Mucosa of descending colon (tissue), 3 donors: ENCODE measurements around the gene WDR18. TPM values are rescaled to one million over a fixed set of nuclear protein-coding genes. Genes with fewer than 3 reads are reported as not detected.

Experiments
- ATAC-seq: fragments of 200-7000 bp; cut with Tn5 transposase; one replicate; pipeline ENCODE4 v1.9.1; 2020; ENCODE audit warnings: mild to moderate bottlenecking, moderate library complexity
- DNase-seq, 3 donors: peaks; one replicate each; pipeline ENCODE4 v3.0.0-alpha.2; 2020
- H3K36me3 ChIP-seq: fragments of 200-600 bp; one replicate; pipeline ENCODE4 v1.8.0; 2021; ENCODE audit warnings: low read depth, mild to moderate bottlenecking
- H3K4me1 ChIP-seq: fragments of 200-600 bp; one replicate; pipeline ENCODE4 v1.8.0; 2021; ENCODE audit warnings: low read depth, mild to moderate bottlenecking
- H3K4me3 ChIP-seq: fragments of 200-600 bp; one replicate; pipeline ENCODE4 v1.8.0; 2021; ENCODE audit warnings: mild to moderate bottlenecking
- H3K9me3 ChIP-seq: fragments of 200-600 bp; one replicate; pipeline ENCODE4 v1.8.0; 2021; ENCODE audit warnings: mild to moderate bottlenecking
- CTCF ChIP-seq: fragments of 200-600 bp; IDR thresholded peaks from one replicate; pipeline ENCODE4 v1.8.0; 2022; ENCODE audit warnings: antibody characterized with exemption, mild to moderate bottlenecking
- intact Hi-C, 2 donors: fragments of 100-400 bp; cut with DNase I in 1 of 2; cut with micrococcal nuclease in 1 of 2; formaldehyde crosslinking; loops; one replicate each; pipeline versions ENCODE4 v1.11.0 to v1.11.1; 2022; cut with DNase I, micrococcal nuclease
- total RNA-seq, 3 donors: library from RNA; stranded (reverse); fragmentation: NEBNext Ultra II Directional in 2 of 3; extraction: Animal tissue kit (Norgen Biotek cat#: 25700) in 2 of 3; gene quantifications; one replicate each; pipeline versions ENCODE4 v1.2.1 to v1.2.4, GENCODE V29; 2021 to 2023
- donor health status: DM: no; HTN: no; CAD: no; lungs with moderate emphysema.
- donor health status: DM: no; HTN: no; CAD: no.
- donor health status: DM: no; HTN: yes; CAD: no.

WDR18 gene
- total RNA-seq, 3 donors from 2014 or later, result 23.8 to 42.0 (median 33.0) TPM

- ATAC-seq, result no peak
- intact Hi-C loops, result loop anchor here in 1 of 2 donors (10.0 kb wide), 1 partner anchor 133 kb away; the partner anchor contains the start of genes CFD and ELANE
- H3K4me3 ChIP-seq, result no peak overlapping the region
These were observed 3.9 kb downstream of the WDR18 start for GRCh38 chr19:988081-988480.

GRCh38 chr19:988510-988909 lies 4.4 kb downstream of the WDR18 start:
- H3K36me3 ChIP-seq, result no peaks in the 10 kb centered on the region
- intact Hi-C loops, result loop anchor here in 1 of 2 donors (10.0 kb wide), 1 partner anchor 134 kb away; the partner anchor contains the start of genes CFD and ELANE

More at GRCh38 chr19:988081-988480, 3.9 kb downstream of the WDR18 start:
- Histone ChIP-seq H3K4me1 (peaks cover 15% of the 10 kb centered on the region), H3K9me3 (no peaks in the 10 kb centered on the region), H3K36me3 (no peaks in the 10 kb centered on the region)
- no peak for TF ChIP-seq CTCF
- DNase-seq, result no peak

GRCh38 chr19:989381-990081 lies 5.4 kb downstream of the WDR18 start:
- intact Hi-C loops, result loop anchor here in 1 of 2 donors (10.0 kb wide), 1 partner anchor 135 kb away; the partner anchor contains the start of genes CFD and ELANE
- peak in 1 of 3 donors; percentile 44 for DNase-seq
- no peaks in the 10 kb centered on the region for H3K36me3 ChIP-seq

More at GRCh38 chr19:988510-988909, 4.4 kb downstream of the WDR18 start:
- H3K4me1 ChIP-seq, result peaks cover 11% of the 10 kb centered on the region
- ATAC-seq, result no peak
- no peaks in the 10 kb centered on the region for H3K9me3 ChIP-seq
- no peak for TF ChIP-seq CTCF
- H3K4me3 ChIP-seq, result no peak overlapping the region
- no peak for DNase-seq

GRCh38 chr19:990119-990571 lies 6.0 kb downstream of the WDR18 start:
- Histone ChIP-seq H3K9me3 (no peaks in the 10 kb centered on the region), H3K4me3 (no peak overlapping the region), H3K36me3 (no peaks in the 10 kb centered on the region), H3K4me1 (peaks cover under 1% of the 10 kb centered on the region)
- DNase-seq (peak in 1 of 3 donors; percentile 52), ATAC-seq (no peak)
- TF ChIP-seq CTCF, result no peak
- intact Hi-C loops, result no loop called here

More at GRCh38 chr19:989381-990081, 5.4 kb downstream of the WDR18 start:
- H3K4me3 ChIP-seq, result no peak overlapping the region
- no peak for TF ChIP-seq CTCF
- no peaks in the 10 kb centered on the region for H3K9me3 ChIP-seq
- H3K4me1 ChIP-seq, result peaks cover 6% of the 10 kb centered on the region
- no peak for ATAC-seq

- intact Hi-C loops, result no loop called here
- no peaks in the 10 kb centered on the region for H3K36me3 ChIP-seq
- peak in 1 of 3 donors; percentile 55 for DNase-seq
- H3K9me3 ChIP-seq, result no peaks in the 10 kb centered on the region
- ATAC-seq, result no peak
- TF ChIP-seq CTCF, result no peak
- no peak overlapping the region for H3K4me3 ChIP-seq
- peaks cover 1% of the 10 kb centered on the region for H3K4me1 ChIP-seq
These were observed 6.6 kb downstream of the WDR18 start for GRCh38 chr19:990746-991145.
